GM19455 (cell line): ENCODE results near the gene FOSB.
"Not testable (repeated sequence)": the region's sequence is repeated elsewhere in the genome, so short reads cannot be mapped to it uniquely, and the experiment has no call there.

Experiments
- ATAC-seq: cut with Tn5 transposase; IDR thresholded peaks from one replicate; pipeline ENCODE4 v1.9.1; 2021; ENCODE audit not compliant: unreplicated experiment

FOSB gene

DNA sequence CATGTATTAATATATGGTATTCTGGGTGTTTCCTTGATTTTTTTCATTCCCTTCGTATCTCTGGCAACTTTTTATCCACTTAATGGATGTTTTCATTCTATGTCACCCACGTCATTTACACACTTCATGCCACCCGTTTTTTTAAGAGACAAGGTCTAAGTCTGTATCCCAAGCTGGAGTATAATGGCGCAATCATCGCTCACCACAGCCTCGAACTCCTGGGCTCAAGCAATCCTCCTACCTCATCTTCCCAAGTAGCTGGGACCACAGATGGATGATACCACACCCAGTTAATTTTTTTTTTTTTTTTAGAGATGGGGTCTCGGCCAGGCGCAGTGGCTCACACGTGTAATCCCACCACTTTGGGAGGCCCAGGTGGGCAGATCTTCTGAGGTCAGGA is 36.1 kb downstream of the FOSB start:
- ATAC-seq = no peak

GRCh38 chr19:45505151-45505995 is 37.6 kb downstream of the FOSB start:
- ATAC-seq = no peak

DNA sequence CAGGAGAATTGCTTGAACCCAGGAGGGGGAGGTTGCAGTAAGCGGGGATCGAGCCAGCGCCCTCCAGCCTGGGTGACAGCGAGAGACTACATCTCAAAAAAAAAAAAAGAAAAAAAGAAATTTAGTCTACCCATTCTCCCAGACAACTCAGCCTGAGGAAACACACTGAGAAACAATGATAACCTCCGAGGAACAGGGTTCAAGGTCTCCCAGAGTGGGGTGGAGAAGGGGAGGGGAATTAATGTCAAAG is 38.1 kb downstream of the FOSB start:
- no peak for ATAC-seq

DNA sequence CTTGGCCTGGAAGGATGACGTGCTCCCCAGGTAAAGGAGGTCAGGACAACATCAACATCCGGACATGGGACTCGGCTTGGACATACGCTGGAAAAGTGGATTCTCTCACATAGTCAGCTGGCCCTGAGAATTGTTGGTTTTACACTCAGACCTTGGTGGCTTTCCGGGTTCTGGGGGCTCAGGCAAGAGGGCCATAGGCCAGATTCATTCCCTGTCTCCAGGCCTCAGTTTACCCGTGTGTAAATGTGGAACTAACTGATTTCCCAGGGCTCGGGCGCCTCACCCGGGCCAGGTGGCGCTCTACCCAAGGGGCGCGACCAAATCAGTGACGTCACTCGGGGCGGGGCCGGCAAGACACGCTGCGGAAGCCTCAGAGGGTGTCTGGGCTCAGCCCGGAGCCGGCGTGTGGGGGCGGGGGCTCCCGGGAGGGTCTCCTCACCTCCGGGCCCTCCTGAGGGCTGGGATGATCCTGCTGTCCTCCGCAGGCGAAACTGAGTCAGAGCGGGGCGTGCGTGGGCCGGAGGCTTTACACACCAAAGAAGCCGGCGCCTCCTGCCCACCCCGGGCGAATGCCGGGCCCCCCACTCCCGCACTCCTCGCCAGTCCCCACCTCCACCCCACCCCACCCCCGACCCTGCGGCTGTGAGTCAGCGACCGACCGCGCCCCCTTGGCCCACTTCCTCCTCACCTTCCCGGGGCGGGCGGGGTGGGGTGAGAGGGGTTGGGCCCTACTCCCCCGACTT is 38.6 kb downstream of the FOSB start:
- ATAC-seq = peak; percentile 55

DNA sequence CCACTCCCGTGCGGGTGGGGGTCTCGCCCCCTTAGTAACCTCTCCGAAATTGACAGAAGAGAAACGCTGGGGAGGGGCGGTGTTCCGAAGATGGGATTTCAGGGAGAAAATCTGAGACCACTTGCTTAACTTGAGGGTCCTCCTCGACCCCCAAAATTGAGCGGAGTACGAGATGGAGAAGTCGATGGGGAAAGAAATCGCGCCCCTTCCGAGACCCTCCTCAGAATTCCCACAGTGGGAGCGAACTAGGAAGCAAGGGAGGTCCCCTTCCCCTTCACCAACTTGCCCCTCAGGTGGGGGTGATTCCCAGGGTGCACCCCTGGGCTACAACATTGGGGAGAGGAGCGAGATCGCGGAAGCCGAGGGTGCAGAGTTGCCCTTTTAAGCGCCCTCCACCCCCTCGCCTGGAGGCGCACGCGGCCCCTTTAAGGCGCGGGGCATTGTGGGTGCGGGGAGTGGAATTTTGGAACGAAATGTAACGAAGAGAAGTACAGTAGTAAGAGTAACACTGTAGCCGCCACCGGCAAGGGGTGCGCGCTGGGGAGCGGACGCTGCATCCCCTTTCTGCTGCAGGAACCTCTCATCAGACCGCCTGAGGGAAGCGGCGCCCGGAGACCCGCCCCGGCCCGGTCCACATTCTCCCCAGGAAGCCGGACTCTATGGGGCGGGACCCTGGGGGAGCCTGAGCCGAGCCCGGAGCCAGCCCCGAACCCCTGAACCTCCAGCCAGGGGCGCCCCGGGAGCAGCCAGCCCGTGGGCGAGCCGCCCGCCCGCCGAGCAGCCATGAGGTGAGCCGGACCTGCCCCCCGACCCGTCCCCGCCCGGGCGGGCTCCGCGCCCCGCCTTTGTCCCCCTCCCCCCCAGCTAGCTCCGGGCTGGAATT is 39.4 kb downstream of the FOSB start, which contains the start of gene VASP:
VASP (plus strand) TSS at position 491 of the 883 bp plus-strand sequence; CDS start at position 784, 293 bp downstream.
- no peak for ATAC-seq

GRCh38 chr19:45507872-45508416 is 40.1 kb downstream of the FOSB start:
- no peak for ATAC-seq

- no peak for ATAC-seq
Measured at GRCh38 chr19:45508417-45508860, 40.6 kb downstream of the FOSB start.

- no peak for ATAC-seq
Measured at GRCh38 chr19:45508861-45509691, 41.3 kb downstream of the FOSB start.

DNA sequence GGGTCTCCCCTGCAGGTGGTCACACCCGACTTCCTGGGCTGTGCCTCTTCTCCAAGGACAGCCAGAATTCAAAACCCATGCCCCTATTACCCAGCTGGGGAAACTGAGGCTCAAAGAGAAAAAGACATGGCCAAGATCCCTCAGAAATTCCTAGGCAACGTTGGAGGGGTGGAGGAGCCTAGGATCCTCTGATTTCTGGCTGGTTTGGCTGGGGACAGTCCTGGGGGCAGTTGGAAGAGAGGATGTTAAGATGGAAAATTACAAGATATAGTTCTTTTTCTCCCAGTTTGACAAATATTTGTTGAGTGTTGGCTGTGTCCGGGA is 41.9 kb downstream of the FOSB start:
- ATAC-seq = no peak

- ATAC-seq = not testable (repeated sequence)
Measured at GRCh38 chr19:45510352-45510751, 42.6 kb downstream of the FOSB start.

GRCh38 chr19:45511074-45511473 is 43.3 kb downstream of the FOSB start:
- ATAC-seq = no peak

DNA sequence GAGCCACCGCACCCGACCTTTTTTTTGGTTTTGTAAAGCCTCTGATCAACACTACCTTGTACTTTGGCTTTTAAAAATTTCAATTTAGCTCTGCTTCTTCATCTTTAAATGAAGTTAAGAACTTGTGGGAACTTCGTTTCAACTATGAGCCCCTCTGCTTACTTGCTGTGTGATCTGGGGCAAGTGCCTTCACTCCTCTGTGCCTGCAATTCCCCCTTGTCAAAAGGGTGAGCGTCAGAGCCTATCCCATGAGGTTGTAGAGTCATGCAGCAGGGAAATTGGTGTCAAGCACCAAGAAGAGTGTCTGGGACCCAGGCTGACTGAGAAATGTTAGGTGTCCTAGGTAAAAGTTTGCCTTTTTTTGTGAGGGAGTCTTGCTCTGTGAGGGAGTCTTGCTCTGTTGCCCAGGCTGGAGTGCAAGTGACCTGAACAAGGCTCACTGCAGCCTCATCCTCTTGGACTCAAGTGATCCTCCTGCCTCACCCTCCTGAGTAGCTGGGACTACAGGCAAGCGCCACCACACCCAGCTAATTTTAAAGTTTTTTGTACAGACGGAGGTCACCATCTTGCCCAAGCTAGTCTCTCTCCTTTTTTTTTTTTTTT is 45.2 kb downstream of the FOSB start:
- ATAC-seq = no peak

DNA sequence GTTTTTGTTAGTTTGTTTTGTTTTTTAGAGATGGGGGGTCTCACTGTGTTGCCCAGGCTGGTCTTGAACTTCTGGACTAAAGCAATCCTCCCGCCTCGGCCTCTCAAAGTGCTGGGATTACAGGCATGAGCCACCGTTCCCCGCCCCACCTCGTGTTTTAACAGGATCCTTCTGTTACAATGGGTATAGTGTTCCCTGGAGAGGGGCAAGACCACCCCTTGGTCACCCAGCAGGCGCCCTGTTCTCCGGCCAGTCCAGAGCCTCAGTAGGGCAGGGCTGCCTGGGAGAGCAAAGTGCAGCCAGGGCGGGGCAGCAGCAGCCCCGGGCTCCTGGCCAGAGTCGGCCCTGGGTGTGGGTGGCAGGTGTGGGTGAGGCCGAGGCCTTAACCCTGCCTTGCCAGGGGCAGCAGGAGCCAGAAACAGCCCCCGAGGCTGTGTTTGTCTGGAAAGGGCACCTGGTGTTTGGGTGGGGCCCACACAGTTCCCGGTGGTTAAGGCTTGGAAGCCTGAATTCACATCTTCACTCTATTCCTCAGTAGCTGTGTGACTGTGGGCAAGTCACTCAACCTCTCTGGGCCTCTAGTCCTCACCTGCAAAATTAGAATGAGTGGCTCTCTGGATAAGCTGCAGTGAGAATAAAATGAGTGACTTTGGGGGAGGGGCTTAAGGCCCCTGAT is 46.7 kb downstream of the FOSB start:
- no peak for ATAC-seq

GRCh38 chr19:45515081-45515624 is 47.4 kb downstream of the FOSB start:
- ATAC-seq = no peak

DNA sequence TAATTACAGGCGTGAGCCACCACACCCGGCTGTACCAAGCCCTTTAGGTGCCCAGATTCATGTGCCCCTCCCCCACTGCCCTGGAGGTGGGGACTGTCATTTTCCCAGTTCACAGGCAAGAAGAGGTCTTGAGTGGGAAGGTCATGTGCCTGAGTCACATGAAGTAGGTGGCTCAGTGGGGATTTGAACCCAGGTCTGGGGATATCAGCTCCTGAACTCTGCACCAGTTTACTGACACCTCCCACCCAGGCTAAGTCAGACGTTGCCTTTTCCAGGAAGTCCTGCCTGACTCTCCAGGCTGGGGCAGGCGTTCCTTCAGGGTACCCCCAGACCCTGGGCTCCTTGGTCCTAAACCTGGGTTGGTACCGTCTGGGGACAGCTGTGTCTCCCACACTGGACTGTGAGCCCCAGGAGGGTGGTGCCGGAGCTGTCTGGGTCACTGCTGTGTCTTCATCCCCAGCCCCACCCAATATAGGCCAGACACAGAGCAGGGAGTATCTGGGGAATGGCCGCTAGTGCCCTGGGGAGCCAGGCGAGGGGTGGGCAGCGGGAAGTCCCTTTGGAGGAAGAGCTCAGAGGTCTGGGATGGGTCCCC is 48.1 kb downstream of the FOSB start:
- ATAC-seq = no peak

- no peak for ATAC-seq
Measured at GRCh38 chr19:45517238-45517637, 49.4 kb downstream of the FOSB start.

- no peak for ATAC-seq
Measured at GRCh38 chr19:45517641-45518468, 50.1 kb downstream of the FOSB start.

- no peak for ATAC-seq
Measured at GRCh38 chr19:45518469-45518826, 50.7 kb downstream of the FOSB start.
